ENCODE results near the gene SLC9B1. TPM values are rescaled to one million over a fixed set of nuclear protein-coding genes. Genes with fewer than 3 reads are reported as not detected.

Gene SLC9B1
- polyA plus RNA-seq, 1 experiment = 0.07 TPM

DNA sequence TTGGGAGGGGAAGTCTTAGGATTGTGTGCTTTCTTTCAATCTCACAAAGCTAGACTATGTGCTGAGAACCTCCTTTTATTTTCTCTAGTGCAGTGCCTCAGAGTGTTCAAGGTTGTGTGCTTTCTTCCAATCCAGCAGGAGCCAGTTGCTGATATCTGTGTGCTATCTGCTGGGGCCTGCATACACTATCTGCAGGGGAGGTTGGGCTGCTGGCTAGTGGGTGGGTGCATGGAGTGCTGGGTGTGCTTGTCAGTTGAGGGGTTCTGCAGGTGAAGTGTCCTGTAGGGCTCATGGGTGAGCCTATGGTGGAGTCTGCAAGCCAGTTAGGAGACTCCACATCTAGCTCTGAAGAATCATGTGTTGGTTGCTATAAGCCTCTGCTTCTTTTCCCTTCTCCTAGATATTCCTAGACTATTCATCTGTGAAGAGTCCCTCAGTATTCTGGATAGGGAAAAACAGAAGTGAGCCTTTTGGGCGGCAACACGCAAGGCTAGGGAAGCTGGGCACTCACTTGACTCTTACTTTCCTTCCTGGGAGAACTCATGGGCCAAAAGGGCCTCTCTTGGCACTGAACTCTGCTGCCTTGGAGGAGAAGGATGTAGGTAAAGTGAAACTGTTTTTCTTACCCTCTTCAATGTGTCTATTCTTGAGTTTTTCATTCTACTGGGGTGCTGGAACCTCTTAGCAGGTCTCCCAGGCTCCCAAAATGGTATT, 158.7 kb downstream of the SLC9B1 start:
- POLR2A ChIA-PET = no interaction called here
- Histone ChIP-seq H3K27me3 (ENCODE audit: control insufficient read depth, insufficient read depth, low read length) (no peaks in the 10 kb centered on the region), H3K36me3 (ENCODE audit: control insufficient read depth, insufficient read depth, low read length) (no peaks in the 10 kb centered on the region), H3K4me3 (ENCODE audit: low read depth, low read length) (no peak overlapping the region)
- DNase-seq (ENCODE audit: low read depth) = no peak
- TF ChIP-seq, protein P1, sequence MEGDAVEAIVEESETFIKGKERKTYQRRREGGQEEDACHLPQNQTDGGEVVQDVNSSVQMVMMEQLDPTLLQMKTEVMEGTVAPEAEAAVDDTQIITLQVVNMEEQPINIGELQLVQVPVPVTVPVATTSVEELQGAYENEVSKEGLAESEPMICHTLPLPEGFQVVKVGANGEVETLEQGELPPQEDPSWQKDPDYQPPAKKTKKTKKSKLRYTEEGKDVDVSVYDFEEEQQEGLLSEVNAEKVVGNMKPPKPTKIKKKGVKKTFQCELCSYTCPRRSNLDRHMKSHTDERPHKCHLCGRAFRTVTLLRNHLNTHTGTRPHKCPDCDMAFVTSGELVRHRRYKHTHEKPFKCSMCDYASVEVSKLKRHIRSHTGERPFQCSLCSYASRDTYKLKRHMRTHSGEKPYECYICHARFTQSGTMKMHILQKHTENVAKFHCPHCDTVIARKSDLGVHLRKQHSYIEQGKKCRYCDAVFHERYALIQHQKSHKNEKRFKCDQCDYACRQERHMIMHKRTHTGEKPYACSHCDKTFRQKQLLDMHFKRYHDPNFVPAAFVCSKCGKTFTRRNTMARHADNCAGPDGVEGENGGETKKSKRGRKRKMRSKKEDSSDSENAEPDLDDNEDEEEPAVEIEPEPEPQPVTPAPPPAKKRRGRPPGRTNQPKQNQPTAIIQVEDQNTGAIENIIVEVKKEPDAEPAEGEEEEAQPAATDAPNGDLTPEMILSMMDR (IDR thresholded peaks at IDR 0.05; ENCODE audit: insufficient read depth, low read depth, low read length) = no peak
- CTCF ChIA-PET = no interaction called here

DNA sequence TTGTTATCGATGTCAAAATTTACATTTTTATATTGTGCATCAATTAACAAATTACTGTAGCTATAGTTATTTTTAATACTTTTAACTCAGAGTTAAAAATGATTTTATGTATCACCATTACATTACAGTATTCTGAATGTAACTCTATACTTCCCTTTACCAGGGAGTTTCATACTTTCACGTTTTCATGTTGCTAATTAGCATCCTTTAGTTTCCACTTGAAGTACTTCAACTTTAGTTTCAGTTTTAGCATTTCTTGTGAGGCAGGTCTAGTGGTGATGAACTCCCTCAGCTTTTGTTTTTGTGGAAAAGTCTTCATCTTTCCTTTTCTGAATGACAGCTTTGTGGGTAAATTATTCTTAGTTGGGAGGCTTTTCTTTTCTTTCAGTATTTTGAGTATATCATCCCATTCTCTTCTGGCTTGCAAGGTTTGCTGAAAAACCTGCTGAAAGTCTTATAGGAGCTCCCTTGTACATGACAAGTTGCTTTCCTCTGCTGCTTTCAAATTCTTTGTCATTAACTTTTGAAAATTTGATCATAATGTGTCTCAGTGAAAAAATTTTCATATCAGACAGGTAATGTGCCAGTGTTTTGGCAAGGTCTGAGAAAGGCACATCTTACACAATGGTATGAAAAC, 160.6 kb downstream of the SLC9B1 start:
- ChIA-PET CTCF (no interaction called here), POLR2A (no interaction called here)
- DNase-seq (ENCODE audit: low read depth) = no peak
- TF ChIP-seq, protein P1 (IDR thresholded peaks at IDR 0.05; ENCODE audit: insufficient read depth, low read depth, low read length) = no peak
- H3K36me3 ChIP-seq (ENCODE audit: control insufficient read depth, insufficient read depth, low read length) = no peaks in the 10 kb centered on the region
- H3K4me3 ChIP-seq (ENCODE audit: low read depth, low read length) = no peak overlapping the region
- H3K27me3 ChIP-seq (ENCODE audit: control insufficient read depth, insufficient read depth, low read length) = no peaks in the 10 kb centered on the region

Other genes with a start within 250 kb of the SLC9B1 start
- 298 and 431 TPM in 2 replicates for gene UBE2D3, start 192.2 kb downstream of the SLC9B1 start, polyA plus RNA-seq (2011; rRNA removed)
- gene CISD2, start 150.7 kb downstream of the SLC9B1 start, polyA plus RNA-seq (2011; rRNA removed) = 23.0 and 32.2 TPM in 2 replicates
- 12.6 and 15.9 TPM in 2 replicates for gene SLC9B2, start 57.1 kb upstream of the SLC9B1 start, polyA plus RNA-seq (2011; rRNA removed)
- 41.6 and 67.5 TPM in 2 replicates for gene BDH2, start 80.1 kb upstream of the SLC9B1 start, polyA plus RNA-seq (2011; rRNA removed)
- gene CENPE, start 178.6 kb upstream of the SLC9B1 start, polyA plus RNA-seq (2011; rRNA removed) = 2.4 and 4.3 TPM in 2 replicates